ENCODE results near the gene AATK. TPM values are rescaled to one million over a fixed set of nuclear protein-coding genes. Genes with fewer than 3 reads are reported as not detected.

The AATK gene
- polyA plus RNA-seq, 1 of the 3 experiments (the other 2 are of a cell fraction) = 0.51 TPM

DNA sequence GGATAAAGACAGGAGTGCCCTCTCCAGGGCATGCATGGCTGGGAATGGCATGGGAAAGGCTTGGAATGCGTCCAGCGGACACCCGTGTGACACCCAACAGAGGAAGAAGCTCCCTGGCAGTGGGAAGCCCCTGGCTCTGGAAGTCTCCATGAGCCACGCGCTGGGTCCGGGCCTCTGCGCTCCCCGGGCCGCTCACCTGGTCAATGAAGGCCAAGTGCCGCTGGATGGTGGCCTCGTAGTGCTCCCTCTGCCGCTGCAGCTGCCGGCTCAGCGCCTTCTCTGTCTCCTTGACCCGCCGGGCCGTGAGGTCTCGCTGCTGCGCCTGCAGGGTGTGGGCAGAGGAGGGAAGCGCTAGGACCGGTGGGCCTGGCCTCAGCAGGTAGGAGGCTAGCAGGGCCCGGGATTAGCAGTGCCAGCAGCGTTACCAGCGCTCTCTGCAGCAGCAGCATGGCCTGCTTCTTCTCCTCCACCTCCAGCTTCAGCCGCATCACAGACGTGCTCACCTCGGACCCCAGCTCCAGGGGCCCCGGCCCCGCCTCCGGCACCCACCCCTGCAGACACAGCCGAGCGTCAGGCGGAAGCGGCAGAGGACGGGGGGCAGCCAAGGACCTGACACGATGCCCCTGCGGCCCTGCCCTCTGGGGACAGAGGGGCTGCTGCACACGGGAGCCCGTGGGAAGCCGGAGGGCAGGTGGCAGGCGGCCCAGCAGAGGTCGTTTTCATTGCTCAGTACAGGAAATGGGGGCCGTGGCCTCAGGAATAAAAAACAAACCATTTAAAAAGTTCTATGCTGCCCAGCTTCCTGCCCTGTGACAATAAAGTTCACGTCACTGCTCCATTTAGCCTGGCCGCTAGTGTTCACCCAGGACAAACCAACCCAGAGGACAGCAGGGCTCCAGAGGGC is 30.7 kb upstream of the AATK start:
- ChIA-PET CTCF (interaction anchor here (0.8 to 14.7 kb wide), 6 partner anchors 9 to 95 kb away, joined by 3 to 147 read pairs (median 4); partner anchors contain the start of gene PVALEF), POLR2A (no interaction called here)
- Histone ChIP-seq H4K20me1 (ENCODE audit: insufficient read depth) (no peaks in the 10 kb centered on the region; the same call in 1 of the 2 replicates), H3K9me3 (no peaks in the 10 kb centered on the region), H2AFZ (ENCODE audit: low read depth) (no peak overlapping the region), H3K79me2 (ENCODE audit: insufficient read depth) (no peaks in the 10 kb centered on the region), H3F3A (replicated peaks; ENCODE audit: insufficient read depth) (no peaks in the 10 kb centered on the region), H3K9ac (no peak overlapping the region), H3K9me2 (no peaks in the 10 kb centered on the region), H3K27ac (ENCODE audit: low read depth in 2 of 2, low read length in 1 of 2) (no peak overlapping the region), H3K36me3 (replicated peaks in 1 of 2; ENCODE audit: control insufficient read depth in 1 of 2, insufficient read depth in 2 of 2, low read length in 1 of 2) (peaks cover 5 to 47% of the 10 kb centered on the region in 2 experiments), H3K4me1 (ENCODE audit: control insufficient read depth in 1 of 2, insufficient read depth in 2 of 2, low read depth in 1 of 2, low read length in 1 of 2) (peaks cover 0 to 3% of the 10 kb centered on the region in 2 experiments; a peak in 1 of 4 replicates), H3K4me2 (no peak overlapping the region), H3K4me3 (ENCODE audit: low read depth in 2 of 2, low read length in 1 of 2) (no peak overlapping the region), H3K27me3 (ENCODE audit: insufficient read depth) (no peaks in the 10 kb centered on the region)
- TF ChIP-seq GATA2 (CRISPR knock-in tag; IDR thresholded peaks at IDR 0.05) (no peak), RXRA (IDR thresholded peaks at IDR 0.05; ENCODE audit: borderline replicate concordance, low read depth) (no peak), RFX5 (IDR thresholded peaks at IDR 0.05; ENCODE audit: low read length) (no peak), SIN3A (IDR thresholded peaks at IDR 0.05; ENCODE audit: borderline replicate concordance, low read depth, low read length) (no peak), MEF2A (IDR thresholded peaks at IDR 0.05; ENCODE audit: borderline replicate concordance, low read depth) (no peak), FOXM1 (IDR thresholded peaks at IDR 0.05; ENCODE audit: low read depth) (no peak), USF1 (IDR thresholded peaks at IDR 0.05; ENCODE audit: borderline replicate concordance, low read depth) (no peak), TCF12 (IDR thresholded peaks at IDR 0.05) (no peak), YY1 (IDR thresholded peaks at IDR 0.05; ENCODE audit: low read depth) (no peak), PBX3 (IDR thresholded peaks at IDR 0.05) (no peak), RCOR1 (IDR thresholded peaks at IDR 0.05; ENCODE audit: low read length) (no peak), MXI1 (IDR thresholded peaks at IDR 0.05; ENCODE audit: low read depth, low read length) (no peak), MAX (IDR thresholded peaks at IDR 0.05; ENCODE audit: low read depth) (no peak), NFIC (IDR thresholded peaks at IDR 0.05; ENCODE audit: borderline replicate concordance) (no peak), NRF1 (IDR thresholded peaks at IDR 0.05; ENCODE audit: low read depth, low read length) (no peak), JUND (IDR thresholded peaks at IDR 0.05) (no peak), IRF3 (IDR thresholded peaks at IDR 0.05; ENCODE audit: low read depth, low read length) (no peak), RAD21 (IDR thresholded peaks at IDR 0.05; ENCODE audit: low read length) (no peak), FOSL2 (IDR thresholded peaks at IDR 0.05; ENCODE audit: borderline replicate concordance, low read depth) (no peak)
- WGBS (ENCODE audit: low lambda C conversion rate) = 94% methylated on average over 35 of the region's 45 CpGs
- DNase-seq = no peak
